GM21576 (cell line): ENCODE data around the gene SYNGR1.
"Not testable (repeated sequence)": the region's sequence is repeated elsewhere in the genome, so short reads cannot be mapped to it uniquely, and the experiment has no call there.

Experiments
- ATAC-seq: cut with Tn5 transposase; IDR thresholded peaks from one replicate; pipeline ENCODE4 v1.9.1; 2021; ENCODE audit warnings: mild to moderate bottlenecking, moderate library complexity; ENCODE audit not compliant: unreplicated experiment

The SYNGR1 gene

DNA sequence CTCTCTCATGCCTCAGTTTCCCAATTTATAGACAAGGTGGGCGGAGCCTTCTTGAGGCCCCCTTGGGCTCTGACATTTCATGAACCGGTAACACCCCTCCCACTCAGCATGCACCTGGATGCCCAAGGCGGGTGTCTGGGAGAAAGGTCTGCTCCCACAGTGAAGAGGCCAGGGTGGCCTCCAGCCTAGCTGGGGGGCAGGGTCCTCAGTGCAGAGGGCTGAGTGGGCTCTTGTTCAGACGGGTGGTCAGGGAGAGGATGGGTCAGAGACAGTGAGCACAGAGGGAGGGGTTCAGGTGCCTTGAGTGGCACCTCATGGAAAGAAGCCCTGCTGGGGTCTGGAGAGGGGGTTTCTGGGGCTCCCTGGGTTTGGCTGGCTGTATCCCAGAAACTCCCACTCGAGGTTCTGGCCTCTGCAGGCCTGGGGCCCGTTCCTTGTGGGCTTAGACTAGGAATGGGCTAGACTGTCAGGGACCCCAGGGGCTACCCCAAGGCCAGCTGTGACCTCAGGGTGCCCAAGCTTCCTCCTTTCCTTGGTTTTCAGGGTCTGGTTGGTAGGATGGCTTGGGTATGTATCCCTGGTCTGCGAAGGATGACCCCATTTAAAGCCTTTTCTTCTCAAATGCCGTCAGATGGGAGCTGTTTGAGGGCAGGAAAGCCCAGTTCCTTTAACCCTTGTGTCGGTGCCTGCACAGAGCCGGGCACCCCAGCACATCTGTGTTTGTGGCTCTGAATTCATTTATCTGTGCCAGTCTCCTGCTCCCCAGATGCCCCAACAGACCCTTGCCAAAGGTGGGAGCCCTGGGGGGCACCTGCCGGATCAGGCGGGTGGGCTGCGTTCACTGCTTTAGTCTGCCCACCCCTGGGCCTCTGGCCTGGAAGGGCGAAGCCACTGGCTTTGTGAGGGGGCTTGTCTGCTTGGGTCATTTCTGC lies 1.2 kb downstream of the SYNGR1 start:
- ATAC-seq, result no peak

DNA sequence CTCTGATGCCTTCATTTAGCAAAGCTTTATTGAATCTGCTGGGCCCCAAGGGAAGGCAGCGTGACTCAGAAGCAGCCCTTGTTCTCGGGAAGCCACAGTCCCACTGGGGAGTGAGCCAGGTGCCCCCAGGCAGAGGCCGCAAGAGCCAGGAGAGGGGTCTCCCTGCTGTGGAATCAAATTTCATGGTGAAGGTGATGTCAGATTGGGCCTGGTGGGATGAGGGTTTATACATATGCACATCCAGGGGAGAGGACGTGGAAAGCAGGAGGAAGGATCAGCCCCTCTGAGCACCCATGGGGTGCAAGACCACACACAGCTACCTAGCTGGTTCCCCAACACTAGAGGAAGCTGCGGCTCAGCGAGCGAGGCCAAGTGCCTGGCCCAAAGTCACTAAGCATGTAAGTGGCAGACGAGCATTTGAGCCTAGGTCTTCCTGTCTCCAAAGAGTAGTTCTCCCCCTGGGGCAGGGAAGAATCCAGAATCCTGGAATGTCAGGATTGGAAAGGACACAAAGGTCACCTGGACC lies 2.0 kb downstream of the SYNGR1 start:
- ATAC-seq, result no peak

DNA sequence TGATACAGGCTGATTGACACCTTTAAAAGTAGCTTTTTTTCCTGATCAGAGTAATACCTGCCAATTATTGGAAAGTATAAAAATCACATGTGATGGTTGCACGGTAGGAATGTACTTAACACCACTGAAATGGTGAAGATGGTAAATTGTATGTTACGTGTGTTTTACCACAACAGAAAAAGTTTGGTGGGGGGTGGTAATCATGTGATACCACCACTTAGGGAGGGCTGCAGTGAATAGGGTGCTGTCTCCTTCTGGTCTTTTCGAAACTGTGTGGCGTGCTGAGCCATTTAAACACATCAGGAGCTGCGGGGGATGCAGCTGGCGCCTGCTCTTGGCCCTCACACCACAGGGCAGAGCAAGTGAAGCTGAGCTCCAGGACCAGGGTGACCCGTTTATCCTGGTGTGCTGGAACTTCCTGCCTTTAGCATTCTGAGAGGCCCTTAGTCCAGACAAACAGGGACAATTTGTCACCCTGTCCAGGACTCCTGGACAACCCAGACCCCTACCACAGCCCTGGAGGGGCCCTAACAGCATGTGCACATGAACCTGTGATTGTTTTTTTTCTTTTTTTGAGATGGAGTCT lies 2.6 kb downstream of the SYNGR1 start:
- ATAC-seq, result no peak

DNA sequence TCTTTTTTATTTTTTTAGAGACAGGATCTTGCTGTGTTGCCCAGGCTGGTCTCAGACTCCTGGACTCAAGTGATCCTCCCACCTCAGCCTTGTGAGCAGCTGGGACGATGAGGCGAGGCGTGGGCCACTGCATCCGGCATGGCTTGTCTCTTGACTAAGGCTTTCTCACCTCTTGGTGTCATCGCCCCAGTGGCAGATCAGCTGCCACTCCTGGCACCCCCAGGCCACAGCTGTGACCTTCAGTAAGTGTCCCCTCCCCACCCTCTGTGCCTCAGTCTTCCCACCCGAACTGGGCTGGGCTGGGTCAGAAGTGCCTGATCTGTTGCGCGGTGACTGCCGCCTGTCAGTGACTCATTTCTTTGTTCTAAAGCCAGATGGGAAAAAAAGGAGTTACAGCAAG lies 3.6 kb downstream of the SYNGR1 start:
- no peak for ATAC-seq

DNA sequence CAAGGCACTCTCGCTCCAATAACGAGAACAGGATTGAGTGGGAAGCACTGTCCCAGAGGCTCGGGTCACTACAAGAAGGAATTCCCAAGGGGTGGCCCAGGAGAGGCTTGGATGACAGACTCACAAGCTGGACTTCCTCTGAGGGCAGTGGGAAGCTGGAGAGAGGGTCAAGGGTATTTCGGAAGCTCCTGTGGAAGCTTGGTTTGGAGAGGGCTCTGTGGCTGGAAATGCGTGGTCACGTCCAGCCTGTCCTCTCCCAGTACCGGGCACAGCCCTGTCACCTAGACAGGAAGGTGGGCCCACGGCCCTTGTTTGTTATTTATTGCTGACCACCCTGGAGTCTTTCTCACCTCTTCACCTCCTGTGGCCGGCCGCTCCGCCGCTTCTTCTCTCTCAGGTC lies 5.3 kb downstream of the SYNGR1 start:
- no peak for ATAC-seq

DNA sequence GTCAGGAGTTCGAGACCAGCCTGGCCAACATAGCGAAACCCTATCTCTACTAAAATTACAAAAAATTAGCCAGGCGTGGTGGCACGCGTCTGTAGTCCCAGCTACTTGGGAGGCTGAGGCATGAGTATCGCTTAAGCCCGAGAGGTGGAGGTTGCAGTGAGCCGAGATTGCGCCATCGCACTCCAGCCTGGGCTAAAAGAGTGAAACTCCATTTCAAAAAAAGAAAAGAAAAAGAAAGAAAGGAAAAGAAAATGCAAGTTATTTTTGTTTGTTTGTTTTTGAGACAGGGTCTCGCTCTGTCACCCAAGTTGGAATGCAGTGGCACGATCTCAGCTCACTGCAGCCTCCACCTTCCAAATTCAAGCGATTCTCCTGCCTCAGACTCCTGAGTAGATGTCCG lies 6.0 kb downstream of the SYNGR1 start:
- ATAC-seq, result not testable (repeated sequence)

DNA sequence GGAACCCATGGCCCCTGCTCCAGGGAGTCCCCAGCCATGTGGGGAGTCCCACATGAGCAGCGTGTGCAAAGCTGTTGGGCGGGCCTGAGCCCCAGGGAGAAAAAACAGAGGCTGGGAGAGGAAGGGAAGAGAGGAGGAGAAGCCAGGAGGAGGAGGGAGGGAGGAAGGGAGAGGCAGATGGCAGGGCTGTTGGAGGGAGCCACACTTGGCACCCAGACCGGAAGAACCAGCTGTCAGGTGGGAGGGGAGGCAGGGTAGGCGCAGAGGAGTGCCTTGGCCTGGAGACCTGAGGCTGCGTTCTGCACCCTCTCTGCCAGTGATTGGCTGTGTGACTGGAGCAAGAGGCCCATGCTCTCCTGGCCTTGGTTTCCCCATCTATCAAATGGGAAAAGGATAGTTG lies 6.7 kb downstream of the SYNGR1 start:
- ATAC-seq, result no peak

DNA sequence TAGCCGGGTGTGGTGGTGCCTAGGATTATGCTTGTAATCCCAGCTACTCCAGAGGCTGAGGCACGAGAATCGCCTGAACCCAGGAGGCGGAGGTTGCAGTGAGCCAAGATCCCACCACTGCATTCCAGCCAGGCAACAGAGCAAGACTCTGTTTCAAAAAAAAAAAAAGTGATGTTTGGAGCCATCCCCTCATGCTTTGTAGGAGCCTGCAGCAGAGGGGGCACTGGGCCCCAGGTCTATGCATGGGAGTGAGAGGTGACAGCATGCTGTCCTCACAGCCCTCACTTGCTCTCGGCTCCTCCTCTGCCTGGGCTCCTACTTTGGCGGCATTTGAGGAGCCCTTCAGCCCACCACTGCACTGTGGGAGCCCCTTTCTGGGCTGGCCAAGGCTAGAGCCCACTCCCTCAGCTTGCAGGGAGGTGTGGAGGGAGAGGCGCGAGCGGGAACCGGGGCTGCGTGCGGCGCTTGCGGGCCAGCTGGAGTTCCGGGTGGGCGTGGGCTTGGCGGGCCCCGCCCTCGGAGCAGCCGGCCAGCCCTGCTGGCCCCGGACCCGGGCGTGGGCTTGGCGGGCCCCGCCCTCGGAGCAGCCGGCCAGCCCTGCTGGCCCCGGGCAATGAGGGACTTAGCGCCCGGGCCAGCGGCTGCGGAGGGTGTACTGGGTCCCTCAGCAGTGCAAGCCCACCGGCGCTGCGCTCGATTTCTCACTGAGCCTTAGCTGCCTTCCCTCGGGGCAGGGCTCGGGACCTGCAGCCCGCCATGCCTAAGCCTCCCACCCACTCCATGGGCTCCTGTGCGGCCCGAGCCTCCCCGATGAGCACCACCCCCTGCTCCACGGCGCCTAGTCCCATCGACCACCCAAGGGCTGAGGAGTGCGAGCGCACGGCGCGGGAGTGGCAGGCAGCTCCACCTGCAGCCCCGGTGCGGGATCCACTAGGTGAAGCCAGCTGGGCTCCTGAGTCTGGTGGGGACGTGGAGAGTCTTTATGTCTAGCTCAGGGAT lies 7.6 kb downstream of the SYNGR1 start:
- not testable (repeated sequence) for ATAC-seq

DNA sequence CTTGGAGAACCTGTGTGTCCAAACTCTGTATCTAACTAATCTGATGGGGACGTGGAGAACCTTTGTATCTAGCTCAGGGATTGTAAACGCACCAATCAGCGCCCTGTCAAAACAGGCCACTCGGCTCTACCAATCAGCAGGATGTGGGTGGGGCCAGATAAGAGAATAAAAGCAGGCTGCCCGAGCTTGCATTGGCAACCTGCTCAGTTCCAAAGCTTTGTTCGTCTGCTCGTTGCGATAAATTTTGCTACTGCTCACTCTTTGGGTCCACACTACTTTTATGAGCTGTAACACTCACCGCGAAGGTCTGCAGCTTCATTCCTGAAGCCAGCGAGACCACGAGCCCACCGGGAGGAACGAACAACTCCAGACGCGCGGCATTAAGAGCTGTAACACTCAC lies 8.4 kb downstream of the SYNGR1 start:
- not testable (repeated sequence) for ATAC-seq

DNA sequence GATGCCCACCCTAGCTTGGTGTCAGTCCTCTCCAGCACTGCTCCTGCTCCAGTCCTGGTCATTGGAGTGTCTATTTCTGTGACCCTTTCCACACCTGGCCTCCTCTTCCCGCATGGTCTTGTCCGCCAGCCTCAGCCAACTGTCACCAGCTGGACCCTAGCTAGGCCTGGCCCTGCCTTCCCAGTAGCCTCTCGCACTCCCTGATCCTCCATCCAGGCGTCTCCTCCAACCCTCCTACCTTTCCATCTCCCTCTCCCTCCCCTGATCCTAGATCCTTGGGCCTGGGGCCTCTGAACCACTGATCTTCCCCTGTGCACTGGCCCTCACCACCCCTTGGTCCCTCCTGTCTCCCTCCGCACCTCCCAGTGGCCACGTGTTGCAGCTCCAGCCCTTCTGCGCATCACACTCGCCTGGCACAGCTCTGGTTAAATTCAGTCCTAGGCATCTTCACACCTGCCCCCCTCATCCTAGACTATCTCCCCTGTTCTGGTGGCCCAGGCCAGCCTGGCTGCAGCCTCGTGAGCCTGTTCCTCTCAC lies 9.9 kb downstream of the SYNGR1 start:
- no peak for ATAC-seq

DNA sequence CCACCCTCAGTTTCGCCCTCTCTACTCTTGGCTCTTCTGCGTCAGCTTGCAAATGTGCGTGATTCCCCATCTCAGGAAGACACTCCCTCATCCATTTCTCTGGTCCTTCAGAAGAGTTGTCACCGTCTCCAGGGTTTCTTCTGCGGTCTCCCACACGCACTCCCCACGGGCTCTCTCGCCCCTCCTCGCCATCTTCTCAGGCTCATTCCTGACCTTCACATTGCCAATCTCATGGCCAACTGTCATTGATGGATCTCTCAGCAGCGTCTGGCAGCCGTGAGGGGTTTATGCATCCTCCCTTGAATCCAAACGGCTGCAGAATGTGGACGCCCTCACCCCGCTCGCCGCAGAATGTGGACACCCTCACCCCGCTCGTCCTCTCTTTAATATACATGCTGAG lies 10.5 kb downstream of the SYNGR1 start:
- no peak for ATAC-seq

DNA sequence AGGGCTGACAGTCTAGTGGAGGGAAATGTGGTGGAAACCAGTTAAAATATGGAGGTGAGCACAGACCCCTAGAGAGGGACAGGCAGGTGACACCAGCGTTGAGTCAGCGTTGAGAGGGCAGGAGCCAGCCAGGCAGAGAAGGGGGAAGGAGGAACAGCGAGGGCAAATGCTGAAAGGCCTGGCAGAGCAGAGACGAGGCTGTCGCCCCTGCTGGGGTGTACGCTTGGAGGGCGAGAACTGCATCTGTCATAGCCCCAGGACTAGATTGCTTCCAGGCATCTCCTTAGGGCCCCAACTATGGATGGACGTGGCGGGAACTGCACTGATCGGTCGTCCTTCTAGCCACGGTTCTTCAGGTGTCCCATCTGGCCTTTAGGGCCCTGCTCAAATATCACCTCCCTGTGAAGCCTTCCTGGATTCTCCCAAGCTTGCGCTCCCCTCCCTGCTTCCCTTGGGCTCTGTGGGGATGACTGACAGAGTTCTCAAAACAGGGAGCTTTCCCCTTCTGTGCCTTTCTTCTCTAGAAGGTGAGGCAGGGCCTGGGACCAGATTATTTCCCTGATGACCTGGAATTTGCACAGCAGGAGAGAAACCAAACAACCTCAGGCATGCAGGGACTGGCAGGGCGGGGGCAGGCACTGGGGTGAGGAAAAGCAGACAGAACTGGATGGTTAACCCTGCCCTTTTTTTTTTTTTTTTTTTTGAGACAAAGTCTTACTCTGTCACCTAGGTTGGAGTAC lies 11.1 kb downstream of the SYNGR1 start:
- ATAC-seq, result no peak

DNA sequence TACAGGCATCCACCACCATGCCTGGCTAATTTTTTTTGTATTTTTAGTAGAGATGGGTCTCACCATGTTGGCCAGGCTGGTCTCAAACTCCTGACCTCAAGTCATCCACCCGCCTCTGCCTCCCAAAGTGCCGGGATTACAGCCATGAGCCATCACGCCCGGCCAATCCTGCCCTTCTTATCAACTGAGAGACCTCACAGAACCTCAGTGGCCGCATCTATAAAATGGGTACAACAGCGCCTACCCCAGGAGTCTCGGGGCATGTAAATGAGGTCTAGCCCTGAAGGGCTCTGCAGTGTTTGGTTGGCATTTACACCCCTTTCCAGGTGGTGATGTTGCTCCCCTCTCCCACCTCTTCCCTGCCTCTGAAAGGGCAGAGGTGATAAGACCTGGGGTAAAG lies 11.7 kb downstream of the SYNGR1 start:
- no peak for ATAC-seq

DNA sequence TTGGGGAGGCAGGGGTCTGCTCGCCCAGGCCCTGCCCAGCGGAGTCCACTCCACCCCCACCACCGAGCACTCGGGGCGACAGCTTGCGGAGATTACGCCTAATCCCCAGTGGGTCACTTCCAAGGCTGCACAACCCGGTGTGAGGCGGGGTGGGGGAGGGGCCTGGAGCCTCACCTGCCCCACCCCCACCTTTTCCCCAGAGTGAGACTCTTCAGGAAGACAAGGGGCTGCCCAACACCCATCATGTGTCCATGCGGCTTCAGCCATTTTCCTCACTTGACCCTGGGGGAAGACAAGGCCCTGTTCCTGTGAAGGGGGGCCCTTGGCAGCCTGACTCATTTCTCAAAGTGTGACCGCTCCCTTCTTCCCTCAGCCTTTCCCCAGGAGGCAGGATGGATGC lies 12.5 kb downstream of the SYNGR1 start:
- no peak for ATAC-seq

DNA sequence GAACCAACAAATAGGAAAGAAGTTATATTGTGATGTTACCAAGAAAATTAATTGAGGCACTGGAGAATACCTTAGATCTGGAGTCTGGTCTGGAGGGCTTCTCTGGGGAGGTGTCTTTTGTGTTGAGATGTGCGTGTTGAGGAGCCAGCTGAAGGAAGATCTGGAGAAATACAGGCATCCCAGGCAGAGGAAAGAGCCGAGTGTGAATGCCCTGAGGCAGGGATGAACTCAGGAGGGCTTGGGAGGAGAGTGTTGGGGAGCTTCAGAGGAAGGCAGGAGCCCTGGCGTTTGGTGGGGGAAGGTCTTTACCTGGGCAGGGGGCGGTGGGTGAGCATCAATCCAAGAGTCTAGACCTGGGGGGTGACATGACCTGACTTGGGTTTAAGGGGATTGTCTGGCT lies 13.1 kb downstream of the SYNGR1 start:
- ATAC-seq, result no peak

DNA sequence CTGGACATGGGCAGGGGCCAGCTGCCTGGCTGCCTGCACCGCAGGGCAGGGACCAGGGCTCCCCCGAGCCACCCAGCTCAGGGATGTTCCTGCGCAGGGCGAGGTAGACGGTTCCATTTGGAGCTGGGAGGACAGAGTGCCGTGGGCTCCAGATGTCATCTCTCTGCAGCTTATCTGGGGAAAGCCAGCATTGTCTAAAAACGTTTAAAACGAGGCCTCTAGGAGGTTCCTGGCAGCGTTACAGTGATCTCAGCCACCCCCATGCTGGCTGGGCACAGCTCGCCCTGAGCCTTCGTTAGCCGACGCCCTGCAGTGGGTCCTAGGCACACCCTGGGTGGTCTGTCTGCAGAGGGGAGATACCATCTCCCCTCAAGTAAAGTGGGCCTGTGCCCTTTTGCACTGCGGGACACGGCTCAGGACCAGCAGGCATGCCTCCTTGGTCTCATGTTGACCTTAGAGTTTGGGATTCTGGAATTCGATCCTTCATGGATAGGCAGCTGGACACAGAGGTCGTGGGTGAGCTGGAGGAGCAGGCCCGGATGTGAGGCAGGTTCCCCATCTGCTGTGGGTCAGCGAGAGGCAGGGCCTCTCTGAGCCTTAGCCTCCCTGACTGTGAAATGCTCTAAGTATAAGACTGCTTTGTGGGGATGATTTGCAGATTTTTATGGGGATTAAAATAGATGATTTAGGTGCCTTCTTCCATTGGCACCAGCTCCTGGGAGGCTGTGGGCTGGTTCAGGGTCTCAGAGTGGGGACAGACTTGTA lies 14.1 kb downstream of the SYNGR1 start:
- ATAC-seq, result no peak

DNA sequence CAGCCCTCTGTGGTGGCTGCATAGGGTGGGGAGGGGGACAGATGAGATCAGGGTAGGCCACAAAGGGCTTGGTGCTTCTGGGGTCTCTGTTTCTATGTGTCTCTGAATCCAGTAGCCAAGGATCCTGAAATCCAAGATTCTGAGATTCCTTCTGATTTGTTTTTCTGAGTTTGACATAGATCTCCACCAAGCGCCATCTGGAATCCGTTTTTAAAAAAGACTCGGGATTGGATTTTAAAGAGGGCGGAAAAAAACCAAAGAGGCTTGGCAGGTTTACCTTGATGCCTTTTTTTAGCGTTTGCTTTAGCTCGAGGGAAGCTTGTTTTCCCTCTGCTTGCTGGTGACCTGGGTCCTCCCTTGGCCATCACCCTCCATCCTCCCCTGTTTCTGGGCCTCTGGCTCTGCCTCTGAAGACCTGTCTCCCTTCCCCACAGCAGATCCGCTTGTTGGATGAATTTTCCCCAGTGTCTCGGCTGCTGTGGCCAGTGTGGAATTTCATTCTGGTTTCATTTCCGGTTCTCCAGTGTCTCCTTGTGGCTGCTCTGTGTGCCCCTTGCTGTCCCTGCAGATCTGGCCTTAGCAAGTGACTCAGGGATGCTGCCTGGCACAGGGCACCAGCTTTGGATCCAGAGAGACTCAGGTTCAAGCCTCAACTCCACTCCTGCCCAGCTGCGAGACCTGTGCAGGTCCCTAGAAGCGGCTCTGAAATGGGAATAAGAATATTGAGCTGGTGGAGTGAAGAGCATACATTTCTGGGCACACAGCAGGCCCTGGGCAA lies 15.1 kb downstream of the SYNGR1 start:
- ATAC-seq, result no peak

DNA sequence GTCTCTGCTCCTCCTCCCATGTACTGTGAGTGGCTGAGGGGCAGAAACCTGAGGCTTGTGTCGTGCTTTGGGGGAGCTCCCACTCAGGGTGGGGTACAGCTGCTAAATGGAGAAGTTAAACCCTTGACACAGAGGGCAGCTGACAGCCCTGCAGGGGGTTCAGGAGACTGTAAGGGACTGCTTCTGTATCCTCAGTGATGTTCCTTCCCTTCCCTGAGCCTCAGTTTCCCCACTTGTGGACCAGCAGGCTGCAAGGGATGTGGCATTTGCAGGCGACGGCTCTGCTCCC lies 15.6 kb downstream of the SYNGR1 start:
- no peak for ATAC-seq

DNA sequence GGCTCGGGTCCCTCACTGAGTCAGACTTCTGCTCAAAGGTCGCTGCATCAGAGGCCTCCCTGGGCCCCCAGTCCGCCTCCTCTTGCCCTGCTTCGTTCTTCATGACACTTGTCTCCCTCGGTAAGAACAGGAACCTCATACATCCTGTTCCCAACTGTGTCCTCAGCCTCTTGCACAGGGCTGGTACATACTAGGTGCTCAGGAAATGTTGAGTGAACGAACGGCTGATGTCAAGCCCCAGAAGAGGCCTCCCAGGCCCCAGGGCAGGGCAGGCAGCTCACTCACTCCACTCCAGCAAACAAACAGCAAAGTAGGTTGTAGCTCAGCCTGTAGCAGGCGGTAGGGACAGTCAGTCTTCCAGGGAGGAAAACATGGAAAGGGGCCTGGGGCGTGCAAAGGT lies 17.2 kb downstream of the SYNGR1 start:
- no peak for ATAC-seq
